ENCODE data around the gene DPM1.

Gene DPM1

DNA sequence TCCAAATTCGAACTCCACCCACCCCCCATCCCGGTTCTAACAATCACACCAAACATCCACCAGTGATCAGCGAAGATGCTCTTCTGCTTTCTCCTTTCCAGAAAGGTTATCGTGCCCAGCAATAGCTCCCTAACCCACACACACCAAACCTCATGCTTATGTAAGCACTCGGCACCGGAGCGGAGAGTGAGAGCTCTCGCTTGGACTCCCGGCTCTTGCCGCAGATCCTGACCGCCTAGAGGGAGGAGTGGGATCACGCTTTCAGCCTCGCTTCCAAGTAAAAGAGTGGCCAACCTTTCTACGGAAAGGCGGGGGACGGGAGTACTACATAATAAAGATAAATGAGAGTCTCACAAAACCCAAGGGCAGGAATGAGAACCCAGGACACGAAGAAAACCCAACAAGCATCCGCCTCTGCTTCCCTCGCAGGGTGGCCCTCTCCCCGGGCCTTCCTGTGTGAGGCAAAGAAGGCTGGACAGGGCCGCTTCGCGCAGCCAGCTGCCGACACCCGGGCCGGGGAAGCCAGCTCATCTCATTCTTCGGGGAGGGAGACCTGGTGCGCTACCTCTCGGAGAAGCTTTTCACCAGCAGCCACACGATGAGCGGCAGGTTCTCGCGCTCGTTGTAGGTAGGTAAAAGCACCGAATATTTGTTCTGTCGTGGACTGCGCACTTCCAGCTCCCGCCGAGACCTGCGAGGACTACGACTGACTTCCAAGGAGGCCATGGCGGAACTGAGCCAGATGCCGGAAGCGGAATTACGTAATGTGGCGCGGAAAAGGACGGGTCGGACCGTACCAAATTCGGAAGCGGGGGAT lies at the start of gene DPM1:
Gene DPM1, minus strand, starts transcription at position 735 of the 817 bp plus-strand sequence. Its CDS starts 9 bp downstream, at position 726.
- TF ChIP-seq, protein P1, sequence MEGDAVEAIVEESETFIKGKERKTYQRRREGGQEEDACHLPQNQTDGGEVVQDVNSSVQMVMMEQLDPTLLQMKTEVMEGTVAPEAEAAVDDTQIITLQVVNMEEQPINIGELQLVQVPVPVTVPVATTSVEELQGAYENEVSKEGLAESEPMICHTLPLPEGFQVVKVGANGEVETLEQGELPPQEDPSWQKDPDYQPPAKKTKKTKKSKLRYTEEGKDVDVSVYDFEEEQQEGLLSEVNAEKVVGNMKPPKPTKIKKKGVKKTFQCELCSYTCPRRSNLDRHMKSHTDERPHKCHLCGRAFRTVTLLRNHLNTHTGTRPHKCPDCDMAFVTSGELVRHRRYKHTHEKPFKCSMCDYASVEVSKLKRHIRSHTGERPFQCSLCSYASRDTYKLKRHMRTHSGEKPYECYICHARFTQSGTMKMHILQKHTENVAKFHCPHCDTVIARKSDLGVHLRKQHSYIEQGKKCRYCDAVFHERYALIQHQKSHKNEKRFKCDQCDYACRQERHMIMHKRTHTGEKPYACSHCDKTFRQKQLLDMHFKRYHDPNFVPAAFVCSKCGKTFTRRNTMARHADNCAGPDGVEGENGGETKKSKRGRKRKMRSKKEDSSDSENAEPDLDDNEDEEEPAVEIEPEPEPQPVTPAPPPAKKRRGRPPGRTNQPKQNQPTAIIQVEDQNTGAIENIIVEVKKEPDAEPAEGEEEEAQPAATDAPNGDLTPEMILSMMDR (IDR thresholded peaks at IDR 0.05; ENCODE audit: extremely low read depth, missing control alignments), result no peak
- peak; percentile 85 for DNase-seq (ENCODE audit: low spot score)

DNA sequence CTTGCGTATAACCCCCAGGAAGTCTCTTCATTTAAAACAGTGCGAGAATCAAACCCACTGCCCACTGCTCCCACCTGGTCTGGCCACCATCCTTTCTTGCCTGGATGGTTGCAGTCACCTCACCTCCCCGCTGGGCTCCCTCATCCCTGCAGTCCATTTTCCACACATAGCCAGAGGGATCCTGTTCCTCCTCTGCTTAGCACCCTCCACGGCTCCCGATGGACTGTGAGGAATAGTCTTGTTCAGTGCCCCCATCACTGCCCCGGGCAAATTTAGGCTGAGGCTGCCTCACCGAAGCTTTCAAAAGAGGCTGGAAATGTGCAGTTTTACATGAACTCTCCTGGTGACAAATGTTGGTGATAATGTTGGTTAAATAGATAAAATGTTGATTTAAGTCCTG lies 46.9 kb upstream of the DPM1 start:
- DNase-seq (ENCODE audit: low spot score), result no peak

DNA sequence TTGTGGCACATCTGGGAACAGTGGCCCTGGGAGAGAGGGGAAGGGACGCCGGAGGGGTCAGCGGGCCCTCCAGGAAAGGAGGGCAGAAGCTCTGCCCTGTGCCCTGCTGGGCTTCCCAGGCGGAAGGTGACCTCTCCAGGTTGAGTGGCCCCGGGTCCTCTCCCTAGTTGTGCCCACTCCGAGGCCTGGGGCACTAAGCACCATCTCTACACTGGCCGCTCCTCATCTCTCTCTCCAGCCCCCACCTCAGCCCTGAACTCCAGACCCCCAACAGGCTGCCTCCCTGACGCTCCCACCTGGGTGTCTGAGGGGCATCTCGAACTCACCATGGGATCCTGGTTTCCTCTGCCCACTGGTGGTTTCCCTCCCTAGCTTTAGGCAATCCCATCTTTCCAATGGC lies 46.4 kb upstream of the DPM1 start:
- TF ChIP-seq, protein P1 (IDR thresholded peaks at IDR 0.05; ENCODE audit: extremely low read depth, missing control alignments), result no peak
- no peak for DNase-seq (ENCODE audit: low spot score)

More for the DNA sequence above, 46.9 kb upstream of the DPM1 start:
- TF ChIP-seq, protein P1 (IDR thresholded peaks at IDR 0.05; ENCODE audit: extremely low read depth, missing control alignments), result no peak

DNA sequence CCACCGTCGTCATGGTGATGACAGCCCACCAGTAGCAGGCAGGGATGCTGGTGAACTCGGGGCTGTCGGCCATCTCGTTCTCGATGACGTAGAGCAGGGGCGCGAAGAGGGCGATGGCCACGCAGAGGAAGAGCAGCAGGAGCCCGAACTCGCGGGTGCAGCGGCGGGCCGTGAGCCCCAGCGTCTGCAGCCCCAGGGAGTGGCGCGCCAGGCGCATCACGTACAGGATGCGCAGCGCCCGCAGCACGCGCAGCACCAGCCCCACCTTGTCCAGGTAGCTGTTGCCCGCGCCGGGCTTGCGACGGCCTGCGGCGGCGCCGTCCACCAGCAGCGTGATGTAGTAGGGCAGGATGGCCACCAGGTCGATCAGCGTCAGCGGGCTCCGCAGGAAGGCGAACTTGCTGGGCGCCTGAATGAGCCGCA lies 46.0 kb upstream of the DPM1 start:
- TF ChIP-seq, protein P1 (IDR thresholded peaks at IDR 0.05; ENCODE audit: extremely low read depth, missing control alignments), result no peak

DNA sequence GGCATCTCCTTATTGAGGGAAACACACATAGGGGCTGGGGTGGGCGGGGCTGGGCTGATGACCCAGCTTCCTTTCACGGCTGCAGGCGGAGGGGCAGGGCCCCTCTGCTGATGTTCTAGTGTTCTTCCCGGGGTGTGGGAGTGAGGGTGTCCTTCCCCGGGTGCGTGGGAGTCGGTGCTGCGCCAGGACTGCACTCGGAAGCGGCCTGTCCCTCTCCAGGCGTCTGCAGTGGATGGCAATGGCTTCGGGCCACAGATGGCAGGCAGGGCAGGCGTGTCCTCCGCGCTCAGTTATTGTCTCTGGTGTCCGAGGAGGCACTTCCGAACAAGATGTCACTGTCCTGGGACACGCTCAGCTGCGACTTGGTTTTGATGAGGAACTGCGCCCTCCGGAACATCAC lies 45.4 kb upstream of the DPM1 start:
- TF ChIP-seq, protein P1 (IDR thresholded peaks at IDR 0.05; ENCODE audit: extremely low read depth, missing control alignments), result no peak
- no peak for DNase-seq (ENCODE audit: low spot score)

More for the DNA sequence above, 46.0 kb upstream of the DPM1 start:
- no peak for DNase-seq (ENCODE audit: low spot score)

DNA sequence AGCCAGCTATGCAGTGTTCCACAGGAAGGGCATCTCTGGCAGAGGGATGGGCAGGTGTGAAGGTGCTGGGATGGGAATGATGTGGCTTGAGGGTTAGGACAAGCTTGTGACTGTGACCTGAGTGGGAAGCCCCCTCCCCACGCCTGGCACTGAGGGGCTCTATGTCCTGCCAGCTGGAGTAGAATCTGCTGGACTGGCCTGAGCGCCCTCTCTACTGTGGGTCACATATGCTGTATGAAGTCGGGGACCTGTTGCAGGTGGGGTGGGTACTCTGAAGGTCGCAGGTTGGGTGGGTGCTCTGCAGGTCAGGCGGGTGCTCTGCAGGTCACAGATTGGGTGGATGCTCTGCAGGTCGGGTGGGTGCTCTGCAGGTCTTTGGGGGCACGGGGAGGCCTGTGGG lies 44.3 kb upstream of the DPM1 start:
- TF ChIP-seq, protein P1 (IDR thresholded peaks at IDR 0.05; ENCODE audit: extremely low read depth, missing control alignments), result no peak
- no peak for DNase-seq (ENCODE audit: low spot score)

DNA sequence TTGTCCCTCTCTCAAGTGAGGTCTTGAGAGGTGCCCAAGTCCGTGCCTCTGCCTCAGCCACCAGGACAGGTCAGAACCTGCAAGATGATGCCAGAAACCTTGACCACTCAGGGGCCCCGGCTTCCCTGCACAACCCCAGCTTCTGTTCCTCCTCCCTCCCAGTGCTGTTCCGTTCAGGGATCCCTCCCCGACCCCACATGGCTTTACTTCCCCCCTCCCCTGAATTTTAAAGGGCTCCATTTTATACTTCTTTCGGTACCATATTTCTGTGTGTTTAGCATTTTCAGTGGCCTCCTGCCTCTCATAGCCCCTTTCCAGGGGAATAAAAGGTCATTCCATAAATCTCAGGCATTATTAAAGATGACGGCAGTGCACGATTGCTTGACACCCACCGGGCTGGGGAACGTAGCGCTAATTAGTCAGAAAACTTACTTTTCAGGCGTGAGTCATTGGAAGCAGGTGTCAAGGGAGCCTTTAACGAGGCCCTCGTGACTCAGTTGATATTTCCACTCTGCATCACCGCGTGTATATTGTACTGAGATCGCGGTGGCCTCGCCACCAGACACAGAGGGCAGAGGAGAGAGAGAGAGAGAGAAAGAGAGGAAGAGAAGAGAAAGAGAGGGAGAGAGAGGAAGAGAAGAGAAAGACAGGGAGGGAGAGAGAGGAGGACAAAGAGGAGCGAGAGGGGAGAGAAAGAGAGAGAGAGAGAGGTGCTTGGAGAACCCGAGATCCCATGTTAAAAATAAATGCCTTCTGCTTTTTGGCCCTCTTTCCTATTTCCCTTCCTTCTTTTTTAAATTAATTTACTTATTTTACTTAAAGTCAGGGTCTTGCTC lies 43.3 kb upstream of the DPM1 start:
- no peak for DNase-seq (ENCODE audit: low spot score)
- TF ChIP-seq, protein P1 (IDR thresholded peaks at IDR 0.05; ENCODE audit: extremely low read depth, missing control alignments), result no peak
